Right cardiac atrium (tissue), 5 donors: Measurements from ENCODE around the gene VCAM1. TPM values are rescaled to one million over a fixed set of nuclear protein-coding genes. Genes with fewer than 3 reads are reported as not detected.
"Not testable (repeated sequence)": the region's sequence is repeated elsewhere in the genome, so short reads cannot be mapped to it uniquely, and the experiment has no call there.

ENCODE experiments used
- ATAC-seq, 2 donors: fragments of 200-7000 bp; cut with Tn5 transposase; one replicate each; pipeline versions ENCODE4 v1.8.0 to v1.9.1; 2020; ENCODE audit warnings: moderate library complexity in 2 of 2, mild to moderate bottlenecking in 1 of 2
- DNase-seq, 3 donors: peaks; one replicate each; pipeline ENCODE4 v3.0.0-alpha.2; 2020
- H3K27ac ChIP-seq: one replicate; pipeline ENCODE4 v1.5.1; 2013; ENCODE audit warnings: mild to moderate bottlenecking, low read length, control low read depth, moderate library complexity
- H3K27me3 ChIP-seq: one replicate; pipeline ENCODE4 v1.6.1; 2013; ENCODE audit not compliant: control insufficient read depth, insufficient read depth
- H3K4me1 ChIP-seq: one replicate; pipeline ENCODE4 v1.6.1; 2013; ENCODE audit warnings: low read length; ENCODE audit not compliant: control insufficient read depth, insufficient read depth
- H3K4me3 ChIP-seq: one replicate; pipeline ENCODE4 v1.5.1; 2013; ENCODE audit warnings: low read length, control low read depth
- H3K9me3 ChIP-seq: one replicate; pipeline ENCODE4 v1.6.1; 2013; ENCODE audit warnings: low read length; ENCODE audit not compliant: control insufficient read depth
- WGBS: extraction: QIAGEN DNeasy Blood & Tissue Kit; methylation state at CpG from one replicate; pipeline ENCODE4 v1.1.7; 2013; 5-methylcytosine and 5-hydroxymethylcytosine counted together
- intact Hi-C, 4 donors: fragments of 100-400 bp; cut with DNase I; formaldehyde crosslinking; loops; one replicate each; pipeline versions ENCODE4 v1.11.0 to v1.14.0; 2022 to 2023
- polyA plus RNA-seq: library from polyadenylated mRNA; stranded (reverse); fragments of 200-250 nt; gene quantifications from one replicate; pipeline ENCODE4 v1.2.3, GENCODE V29; 2013
- total RNA-seq, 4 donors: library from RNA; stranded (reverse); fragmentation: NEBNext Ultra II Directional; extraction: Animal tissue kit (Norgen Biotek cat#: 25700); gene quantifications; one replicate each; pipeline ENCODE4 v1.2.1, GENCODE V29; 2021
- donor health status: healthy with polysubstance abuse.
- donor health status: DM: no; HTN: yes; CAD: no.
- donor health status: DM: no; HTN: no; CAD: no.
- donor health status: DM: no; HTN: yes; CAD: no; lungs with severe emphysema.
- donor health status: DM: yes; HTN: yes; CAD: no.

The VCAM1 gene
- total and polyA plus RNA-seq, 5 donors = 5.4 to 8.7 (median 6.8) TPM

GRCh38 chr1:100775483-100775882 lies 55.9 kb downstream of the VCAM1 start:
- Histone ChIP-seq H3K4me3 (no peak overlapping the region), H3K27me3 (no peaks in the 10 kb centered on the region), H3K4me1 (no peaks in the 10 kb centered on the region), H3K27ac (no peak overlapping the region), H3K9me3 (no peaks in the 10 kb centered on the region)
- 96% methylated on average over 4 of the region's 4 CpGs for WGBS
- intact Hi-C loops = no loop called here
- ATAC-seq (no peak), DNase-seq (no peak)

GRCh38 chr1:100778748-100779147 lies 59.2 kb downstream of the VCAM1 start:
- intact Hi-C loops = no loop called here
- no peaks in the 10 kb centered on the region for H3K4me1 ChIP-seq
- DNase-seq (no peak), ATAC-seq (no peak)
- no peaks in the 10 kb centered on the region for H3K27me3 ChIP-seq
- no peak overlapping the region for H3K4me3 ChIP-seq
- H3K9me3 ChIP-seq = no peaks in the 10 kb centered on the region
- no peak overlapping the region for H3K27ac ChIP-seq

- no peak for ATAC-seq
- Histone ChIP-seq H3K27ac (no peak overlapping the region), H3K4me1 (no peaks in the 10 kb centered on the region), H3K27me3 (no peaks in the 10 kb centered on the region), H3K9me3 (no peaks in the 10 kb centered on the region), H3K4me3 (no peak overlapping the region)
- intact Hi-C loops = no loop called here
- no peak for DNase-seq
These were observed 61.3 kb downstream of the VCAM1 start for GRCh38 chr1:100780814-100781213.

GRCh38 chr1:100781728-100782127 lies 62.2 kb downstream of the VCAM1 start:
- WGBS = 68% methylated on average over 3 of the region's 3 CpGs
- H3K27ac ChIP-seq, DNase-seq, H3K4me1 ChIP-seq, intact Hi-C loops, H3K4me3 ChIP-seq, H3K27me3 ChIP-seq, H3K9me3 ChIP-seq, ATAC-seq: not testable (repeated sequence)

GRCh38 chr1:100782473-100783039 lies 63.0 kb downstream of the VCAM1 start:
- WGBS = 64% methylated on average over 1 of the region's 1 CpG
- Histone ChIP-seq H3K9me3 (no peaks in the 10 kb centered on the region), H3K27ac (no peak overlapping the region), H3K4me1 (no peaks in the 10 kb centered on the region), H3K27me3 (no peaks in the 10 kb centered on the region), H3K4me3 (no peak overlapping the region)
- intact Hi-C loops = no loop called here
- ATAC-seq (no peak), DNase-seq (no peak)

- WGBS = 34% methylated on average over 5 of the region's 5 CpGs
- H3K4me3 ChIP-seq = no peak overlapping the region
- no peaks in the 10 kb centered on the region for H3K9me3 ChIP-seq
- no peak overlapping the region for H3K27ac ChIP-seq
- peak in 1 of 3 donors; percentile 18 for DNase-seq
- no peaks in the 10 kb centered on the region for H3K27me3 ChIP-seq
- H3K4me1 ChIP-seq = no peaks in the 10 kb centered on the region
- peak; percentile 76 to 87 for ATAC-seq
- intact Hi-C loops = no loop called here
These were observed 66.0 kb downstream of the VCAM1 start for GRCh38 chr1:100785470-100786052.

- no peak overlapping the region for H3K27ac ChIP-seq
- no peak overlapping the region for H3K4me3 ChIP-seq
- H3K4me1 ChIP-seq = no peaks in the 10 kb centered on the region
- DNase-seq (no peak), ATAC-seq (no peak)
- H3K27me3 ChIP-seq = no peaks in the 10 kb centered on the region
- H3K9me3 ChIP-seq = no peaks in the 10 kb centered on the region
- intact Hi-C loops = no loop called here
- WGBS = 89% methylated on average over 2 of the region's 2 CpGs
These were observed 67.3 kb downstream of the VCAM1 start for GRCh38 chr1:100786870-100787269.

Other genes with a start within 250 kb of the VCAM1 start
- under 1 TPM; 0.11 to 0.26 (median 0.13) TPM for gene GPR88, start 181.6 kb upstream of the VCAM1 start, total RNA-seq
- 0.38 TPM for gene GPR88, start 181.6 kb upstream of the VCAM1 start, polyA plus RNA-seq
- 10 to 100 TPM in 2 of 4 donors, 1 to 10 TPM in 2; 8.9 to 12.0 (median 10.3) TPM for gene EXTL2, start 175.1 kb downstream of the VCAM1 start, total RNA-seq
- gene EXTL2, start 175.1 kb downstream of the VCAM1 start, polyA plus RNA-seq = 7.6 TPM
- gene SLC30A7, start 176.3 kb downstream of the VCAM1 start, total RNA-seq = 10 to 100 TPM in 1 of 4 donors, 1 to 10 TPM in 3; 7.2 to 12.3 (median 9.2) TPM
- gene SLC30A7, start 176.3 kb downstream of the VCAM1 start, polyA plus RNA-seq = 2.1 TPM